ENCODE results near the gene ATXN7. TPM values are rescaled to one million over a fixed set of nuclear protein-coding genes. Genes with fewer than 3 reads are reported as not detected.

The ATXN7 gene
- polyA plus RNA-seq, 3 donors: 2.7 to 29.5 (median 3.2) TPM

DNA sequence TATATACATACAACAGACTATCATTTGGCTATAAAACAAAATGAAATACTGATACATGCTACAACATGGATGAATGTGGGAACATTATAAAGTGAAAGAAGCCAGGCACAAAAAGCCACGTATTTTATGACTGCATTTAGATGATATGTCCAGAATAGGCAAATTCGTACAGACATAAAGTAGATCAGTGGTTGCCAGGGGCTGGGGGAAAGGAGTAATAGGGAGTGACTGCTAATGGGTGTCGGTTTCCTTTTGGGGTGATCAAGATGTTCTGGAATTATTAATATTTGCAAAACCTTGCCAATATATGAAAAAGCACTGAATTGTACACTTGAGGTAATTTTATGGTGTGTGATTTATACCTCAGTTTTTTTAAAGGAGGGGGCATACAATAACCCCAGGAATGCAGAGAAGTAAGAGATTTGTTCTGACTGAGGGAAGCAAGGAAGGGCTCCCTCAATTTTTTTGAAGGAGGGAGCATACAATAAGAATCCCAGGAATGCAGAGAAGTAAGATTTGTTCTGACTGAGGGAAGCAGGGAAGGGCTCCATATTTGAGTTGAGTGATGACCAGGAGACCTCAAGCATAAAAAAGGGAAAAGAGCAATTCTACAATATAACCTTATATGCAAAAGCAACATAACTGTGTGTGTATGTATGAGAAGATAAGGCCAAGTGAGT lies 153.4 kb downstream of the ATXN7 start:
- H3K4me3 Mint-ChIP-seq: no peak overlapping the region
- peaks cover 11% of the 10 kb centered on the region for H3K4me1 Mint-ChIP-seq
- Histone ChIP-seq H4K20me1 (ENCODE audit: insufficient read depth, low read length) (peaks cover 78% of the 10 kb centered on the region), H3K4me1 (ENCODE audit: control insufficient read depth in 1 of 2, insufficient read depth in 2 of 2, low read length in 2 of 2) (peaks cover 11 to 13% of the 10 kb centered on the region in 2 donors), H3K4me2 (replicated peaks; ENCODE audit: extremely low read depth, low read length, poor library complexity, severe bottlenecking) (no peak overlapping the region), H3K27me3 (ENCODE audit: control insufficient read depth in 2 of 2, insufficient read depth in 2 of 2, low read length in 2 of 2) (no peaks in the 10 kb centered on the region), H3K36me3 (replicated peaks in 1 of 2; ENCODE audit: control insufficient read depth in 1 of 2, insufficient read depth in 2 of 2, low read length in 2 of 2) (peaks cover 79 to 94% of the 10 kb centered on the region in 2 donors), H3K79me2 (ENCODE audit: insufficient read depth, low read length) (peaks cover 43% of the 10 kb centered on the region), H3K27ac (ENCODE audit: low read depth in 1 of 2, low read length in 2 of 2) (peak overlapping the region in 1 of 2 donors; percentile 5), H3K4me3 (replicated peaks in 1 of 3; ENCODE audit: low read depth in 2 of 3, low read length in 3 of 3) (no peak overlapping the region), H2AFZ (ENCODE audit: insufficient read depth, low read depth, low read length, poor library complexity, severe bottlenecking) (no peak overlapping the region), H3K9me3 (replicated peaks in 1 of 2; ENCODE audit: control insufficient read depth in 1 of 2, insufficient read depth in 1 of 2, low read length in 2 of 2) (no peaks in the 10 kb centered on the region), H3K9ac (ENCODE audit: insufficient read depth, low read length, poor library complexity, severe bottlenecking) (no peak overlapping the region)
- H3K9me3 Mint-ChIP-seq: peaks cover 0 to 4% (median 0%) of the 10 kb centered on the region in 7 donors
- intact Hi-C loops (cut with micrococcal nuclease): no loop called here
- TF ChIP-seq, protein P1, sequence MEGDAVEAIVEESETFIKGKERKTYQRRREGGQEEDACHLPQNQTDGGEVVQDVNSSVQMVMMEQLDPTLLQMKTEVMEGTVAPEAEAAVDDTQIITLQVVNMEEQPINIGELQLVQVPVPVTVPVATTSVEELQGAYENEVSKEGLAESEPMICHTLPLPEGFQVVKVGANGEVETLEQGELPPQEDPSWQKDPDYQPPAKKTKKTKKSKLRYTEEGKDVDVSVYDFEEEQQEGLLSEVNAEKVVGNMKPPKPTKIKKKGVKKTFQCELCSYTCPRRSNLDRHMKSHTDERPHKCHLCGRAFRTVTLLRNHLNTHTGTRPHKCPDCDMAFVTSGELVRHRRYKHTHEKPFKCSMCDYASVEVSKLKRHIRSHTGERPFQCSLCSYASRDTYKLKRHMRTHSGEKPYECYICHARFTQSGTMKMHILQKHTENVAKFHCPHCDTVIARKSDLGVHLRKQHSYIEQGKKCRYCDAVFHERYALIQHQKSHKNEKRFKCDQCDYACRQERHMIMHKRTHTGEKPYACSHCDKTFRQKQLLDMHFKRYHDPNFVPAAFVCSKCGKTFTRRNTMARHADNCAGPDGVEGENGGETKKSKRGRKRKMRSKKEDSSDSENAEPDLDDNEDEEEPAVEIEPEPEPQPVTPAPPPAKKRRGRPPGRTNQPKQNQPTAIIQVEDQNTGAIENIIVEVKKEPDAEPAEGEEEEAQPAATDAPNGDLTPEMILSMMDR (IDR thresholded peaks at IDR 0.05): no peak
- WGBS (ENCODE audit: insufficient coverage): 100% methylated on average over 1 of the region's 3 CpGs
- peaks cover 0 to 3% (median 0%) of the 10 kb centered on the region in 3 donors for H3K27me3 Mint-ChIP-seq (ENCODE audit: low read depth in 3 of 3)
- H3K27ac Mint-ChIP-seq: peak overlapping the region in 2 of 7 donors; percentile 42 to 54
- H3K36me3 Mint-ChIP-seq: peaks cover 80 to 83% of the 10 kb centered on the region in 2 donors
- no peak for DNase-seq

DNA sequence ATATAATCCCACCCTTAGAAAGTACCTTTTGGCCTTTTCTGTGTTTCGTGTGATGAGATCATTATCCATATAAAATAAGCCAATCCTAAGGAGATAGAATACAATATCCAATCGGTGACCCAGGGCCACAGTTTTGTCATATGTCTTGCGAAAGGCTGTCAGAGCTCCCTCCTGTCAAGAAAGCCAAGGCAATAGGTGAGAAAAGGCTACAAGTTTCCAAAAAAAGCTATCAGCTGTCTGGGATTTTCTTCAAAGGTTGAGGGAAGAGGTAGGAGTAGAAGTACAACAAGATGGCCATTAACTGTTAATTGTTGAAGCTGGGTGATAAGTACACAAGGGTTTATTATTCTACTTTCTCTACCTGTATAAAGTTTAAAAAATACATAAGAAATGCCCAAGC lies 155.6 kb downstream of the ATXN7 start:
- Histone ChIP-seq H3K27me3 (ENCODE audit: control insufficient read depth in 2 of 2, insufficient read depth in 2 of 2, low read length in 2 of 2) (no peaks in the 10 kb centered on the region), H2AFZ (ENCODE audit: insufficient read depth, low read depth, low read length, poor library complexity, severe bottlenecking) (no peak overlapping the region), H3K79me2 (ENCODE audit: insufficient read depth, low read length) (peaks cover 41% of the 10 kb centered on the region), H3K4me3 (replicated peaks in 1 of 3; ENCODE audit: low read depth in 2 of 3, low read length in 3 of 3) (no peak overlapping the region), H3K4me1 (ENCODE audit: control insufficient read depth in 1 of 2, insufficient read depth in 2 of 2, low read length in 2 of 2) (peaks cover 21 to 23% of the 10 kb centered on the region in 2 donors), H3K9me3 (replicated peaks in 1 of 2; ENCODE audit: control insufficient read depth in 1 of 2, insufficient read depth in 1 of 2, low read length in 2 of 2) (no peaks in the 10 kb centered on the region), H3K36me3 (replicated peaks in 1 of 2; ENCODE audit: control insufficient read depth in 1 of 2, insufficient read depth in 2 of 2, low read length in 2 of 2) (peaks cover 57 to 72% of the 10 kb centered on the region in 2 donors), H3K9ac (ENCODE audit: insufficient read depth, low read length, poor library complexity, severe bottlenecking) (no peak overlapping the region), H4K20me1 (ENCODE audit: insufficient read depth, low read length) (peaks cover 65% of the 10 kb centered on the region), H3K4me2 (replicated peaks; ENCODE audit: extremely low read depth, low read length, poor library complexity, severe bottlenecking) (no peak overlapping the region), H3K27ac (ENCODE audit: low read depth in 1 of 2, low read length in 2 of 2) (no peak overlapping the region)
- H3K9me3 Mint-ChIP-seq: peaks cover 0 to 4% (median 0%) of the 10 kb centered on the region in 7 donors
- TF ChIP-seq, protein P1 (IDR thresholded peaks at IDR 0.05): no peak
- H3K4me3 Mint-ChIP-seq: no peak overlapping the region
- peak overlapping the region in 1 of 7 donors; percentile 24 for H3K27ac Mint-ChIP-seq
- intact Hi-C loops (cut with micrococcal nuclease): no loop called here
- no peak for DNase-seq
- H3K4me1 Mint-ChIP-seq: peaks cover 25% of the 10 kb centered on the region
- peaks cover 58 to 61% of the 10 kb centered on the region in 2 donors for H3K36me3 Mint-ChIP-seq
- 100% methylated on average over 1 of the region's 3 CpGs for WGBS (ENCODE audit: insufficient coverage)
- H3K27me3 Mint-ChIP-seq (ENCODE audit: low read depth in 3 of 3): peaks cover 0 to 1% (median 0%) of the 10 kb centered on the region in 3 donors
